HFF-Myc (cell line): Measurements from ENCODE around the gene SPPL3.

Source experiments
- DNase-seq: peaks from one replicate; pipeline ENCODE4 v3.0.0-alpha.2; 2011; ENCODE audit warnings: low read depth; ENCODE audit errors: extremely low read depth
- H3K4me3 ChIP-seq: replicated peaks from 2 replicates; pipeline ENCODE4 v1.5.1; 2011; ENCODE audit warnings: low read depth, mild to moderate bottlenecking, control low read depth, low read length
- CTCF ChIP-seq: IDR thresholded peaks from 2 replicates; pipeline ENCODE4 v1.5.1; 2012; ENCODE audit warnings: mild to moderate bottlenecking, low read depth, low read length, control low read depth; ENCODE audit errors: missing control alignments

Gene SPPL3

DNA sequence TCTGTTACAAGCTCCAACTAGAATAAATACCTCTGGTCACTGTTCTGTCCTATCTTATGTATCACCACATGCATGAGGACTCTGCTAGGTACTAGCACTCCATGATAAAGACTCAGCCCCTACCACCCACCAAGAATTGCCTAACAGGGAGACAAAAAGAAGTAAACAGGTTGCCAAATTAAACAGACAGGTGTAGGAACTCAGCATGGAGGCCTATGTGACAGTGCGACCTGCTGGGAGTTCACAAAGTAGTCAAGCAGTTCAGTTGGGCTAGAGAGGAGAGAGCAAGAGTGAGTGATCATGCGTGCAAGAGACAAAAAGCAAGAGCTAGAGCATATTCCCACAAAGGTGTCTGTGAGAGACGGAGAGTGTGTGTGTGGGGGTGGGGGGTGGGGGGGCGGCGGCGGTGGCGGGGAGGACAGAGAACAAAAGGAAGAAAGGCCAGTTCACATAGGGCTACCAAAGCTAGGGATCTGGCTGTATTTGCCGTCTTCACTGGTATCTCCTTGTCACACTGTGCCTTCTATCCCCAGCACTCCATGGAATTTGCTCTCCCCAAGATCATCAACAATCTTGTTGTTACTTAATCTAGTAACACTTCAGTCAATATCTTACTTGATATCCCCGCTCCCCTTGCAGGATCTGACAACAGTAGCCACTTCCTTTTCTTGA is 81.2 kb downstream of the SPPL3 start:
- DNase-seq, result no peak
- no peak for TF ChIP-seq CTCF
- H3K4me3 ChIP-seq, result no peak overlapping the region

DNA sequence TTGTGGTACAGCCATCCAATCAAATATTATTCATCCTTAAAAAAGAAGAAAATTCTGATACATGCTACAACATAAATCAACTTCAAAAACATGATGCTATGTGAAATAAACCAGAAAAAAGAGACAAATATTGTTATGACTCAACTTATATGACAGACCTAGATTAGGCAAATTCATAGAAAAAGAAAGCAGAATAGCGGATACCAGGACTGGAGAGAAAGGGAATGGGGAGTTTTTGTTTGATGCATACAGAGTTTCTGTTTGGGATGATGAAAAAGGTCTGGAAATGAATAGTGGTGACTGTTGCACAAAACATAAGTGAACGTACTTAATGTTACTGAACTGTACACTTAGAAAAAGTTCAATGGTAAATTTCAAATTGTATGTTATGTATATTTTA is 82.3 kb downstream of the SPPL3 start:
- TF ChIP-seq CTCF, result no peak
- no peak for DNase-seq
- H3K4me3 ChIP-seq, result no peak overlapping the region

GRCh38 chr12:120820884-120821510 is 83.2 kb downstream of the SPPL3 start:
- no peak overlapping the region for H3K4me3 ChIP-seq
- DNase-seq, result no peak
- TF ChIP-seq CTCF, result no peak

DNA sequence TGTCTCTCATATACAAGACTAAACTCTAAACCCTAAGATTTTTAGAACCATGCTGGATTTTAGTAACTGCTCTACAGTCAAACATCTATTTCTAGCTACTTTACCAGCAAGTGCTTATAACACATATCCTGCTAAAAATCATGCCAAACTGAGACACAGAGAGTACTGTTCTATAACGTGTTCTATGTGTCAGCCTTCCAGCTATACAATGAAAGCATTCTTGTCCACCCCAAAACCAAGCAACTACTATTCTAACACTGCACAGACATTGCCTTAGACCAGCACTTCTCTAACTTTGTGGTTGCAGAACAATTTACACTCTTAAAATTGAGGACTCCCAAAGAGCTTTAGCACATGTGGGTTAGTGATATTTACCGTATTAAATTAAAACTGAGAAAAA is 85.7 kb downstream of the SPPL3 start:
- no peak overlapping the region for H3K4me3 ChIP-seq
- no peak for DNase-seq
- no peak for TF ChIP-seq CTCF

GRCh38 chr12:120817559-120818330 is 86.4 kb downstream of the SPPL3 start:
- no peak for TF ChIP-seq CTCF
- DNase-seq, result no peak
- no peak overlapping the region for H3K4me3 ChIP-seq

DNA sequence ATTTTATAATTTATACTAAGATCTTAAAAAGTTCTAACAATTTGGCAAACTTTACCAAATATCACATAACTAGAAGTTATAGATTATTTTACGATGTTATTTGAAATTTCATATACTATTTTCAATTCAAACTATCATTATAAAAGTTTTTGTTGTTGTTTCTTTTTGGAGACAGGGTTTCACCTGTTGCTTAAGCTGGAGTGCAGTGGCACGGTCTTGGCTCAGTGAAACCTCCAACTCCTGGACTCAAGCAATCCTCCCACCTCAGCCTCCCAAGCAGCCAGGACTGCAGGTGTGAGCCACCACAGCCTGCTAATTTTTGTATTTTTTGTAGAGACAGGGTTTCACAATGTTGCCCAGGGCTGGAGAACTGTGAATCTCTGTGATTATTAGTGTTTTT is 87.8 kb downstream of the SPPL3 start:
- TF ChIP-seq CTCF, result no peak
- no peak overlapping the region for H3K4me3 ChIP-seq
- no peak for DNase-seq
